RWPE2 (cell line): ENCODE data around the gene MPG.

Experiments used
- ATAC-seq: fragments of 200-7000 bp; cut with Tn5 transposase; 3 replicates; pipeline ENCODE4 v1.9.1; 2021; ENCODE audit warnings: low read depth
- DNase-seq: peaks from one replicate; pipeline ENCODE4 v3.0.0-alpha.2; 2020; ENCODE audit warnings: low spot score
- H3K27ac ChIP-seq: fragments of 450-650 bp; 2 replicates; pipeline ENCODE4 v1.5.1; 2017; ENCODE audit warnings: mild to moderate bottlenecking; ENCODE audit not compliant: poor library complexity, severe bottlenecking
- H3K27me3 ChIP-seq: fragments of 250-450 bp; sonication (Bioruptor Pico); 2 replicates; pipeline ENCODE4 v1.5.1; 2021; ENCODE audit warnings: mild to moderate bottlenecking, moderate library complexity; ENCODE audit not compliant: insufficient read depth, poor library complexity, severe bottlenecking
- H3K36me3 ChIP-seq: fragments of 250-450 bp; sonication (Bioruptor Pico); 2 replicates; pipeline ENCODE4 v1.5.1; 2020; ENCODE audit warnings: low read depth, mild to moderate bottlenecking, moderate library complexity
- H3K4me1 ChIP-seq: fragments of 250-450 bp; sonication (Bioruptor Pico); 2 replicates; pipeline ENCODE4 v1.5.1; 2021; ENCODE audit warnings: mild to moderate bottlenecking, moderate library complexity; ENCODE audit not compliant: insufficient read depth, poor library complexity, severe bottlenecking
- H3K4me3 ChIP-seq: fragments of 250-450 bp; sonication (Bioruptor Pico); 2 replicates; pipeline ENCODE4 v1.5.1; 2021; ENCODE audit warnings: mild to moderate bottlenecking, moderate library complexity; ENCODE audit not compliant: severe bottlenecking
- H3K9me3 ChIP-seq: fragments of 250-450 bp; sonication (Bioruptor Pico); 2 replicates; pipeline ENCODE4 v1.5.1; 2021; ENCODE audit warnings: mild to moderate bottlenecking, moderate library complexity; ENCODE audit not compliant: severe bottlenecking
- TF ChIP-seq, protein P1 (sequence below): fragments of 450-650 bp; IDR thresholded peaks from one replicate; pipeline ENCODE4 v1.5.1; 2017; ENCODE audit warnings: mild to moderate bottlenecking, moderate library complexity; ENCODE audit not compliant: poor library complexity, severe bottlenecking

Gene MPG

GRCh38 chr16:78444-79150, 572 bp downstream of the MPG start:
- 0 out of 3 replicates have a peak, but pooled peaks have one; percentile 3 for ATAC-seq
- Histone ChIP-seq H3K4me3 (peak overlapping the region; percentile 86), H3K4me1 (peaks cover 16% of the 10 kb centered on the region), H3K9me3 (no peaks in the 10 kb centered on the region), H3K36me3 (peaks cover 12% of the 10 kb centered on the region), H3K27ac (peak overlapping the region; percentile 88), H3K27me3 (no peaks in the 10 kb centered on the region)
- no peak for DNase-seq
- TF ChIP-seq, protein P1, sequence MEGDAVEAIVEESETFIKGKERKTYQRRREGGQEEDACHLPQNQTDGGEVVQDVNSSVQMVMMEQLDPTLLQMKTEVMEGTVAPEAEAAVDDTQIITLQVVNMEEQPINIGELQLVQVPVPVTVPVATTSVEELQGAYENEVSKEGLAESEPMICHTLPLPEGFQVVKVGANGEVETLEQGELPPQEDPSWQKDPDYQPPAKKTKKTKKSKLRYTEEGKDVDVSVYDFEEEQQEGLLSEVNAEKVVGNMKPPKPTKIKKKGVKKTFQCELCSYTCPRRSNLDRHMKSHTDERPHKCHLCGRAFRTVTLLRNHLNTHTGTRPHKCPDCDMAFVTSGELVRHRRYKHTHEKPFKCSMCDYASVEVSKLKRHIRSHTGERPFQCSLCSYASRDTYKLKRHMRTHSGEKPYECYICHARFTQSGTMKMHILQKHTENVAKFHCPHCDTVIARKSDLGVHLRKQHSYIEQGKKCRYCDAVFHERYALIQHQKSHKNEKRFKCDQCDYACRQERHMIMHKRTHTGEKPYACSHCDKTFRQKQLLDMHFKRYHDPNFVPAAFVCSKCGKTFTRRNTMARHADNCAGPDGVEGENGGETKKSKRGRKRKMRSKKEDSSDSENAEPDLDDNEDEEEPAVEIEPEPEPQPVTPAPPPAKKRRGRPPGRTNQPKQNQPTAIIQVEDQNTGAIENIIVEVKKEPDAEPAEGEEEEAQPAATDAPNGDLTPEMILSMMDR: no peak

- Histone ChIP-seq H3K36me3 (peaks cover 12% of the 10 kb centered on the region), H3K27ac (peak overlapping the region; percentile 88), H3K27me3 (no peaks in the 10 kb centered on the region), H3K4me1 (peaks cover 21% of the 10 kb centered on the region), H3K4me3 (no peak overlapping the region), H3K9me3 (no peaks in the 10 kb centered on the region)
- ATAC-seq: no peak
- TF ChIP-seq, protein P1: no peak
- no peak for DNase-seq
Observed at GRCh38 chr16:79151-80054, 1.4 kb downstream of the MPG start.

DNA sequence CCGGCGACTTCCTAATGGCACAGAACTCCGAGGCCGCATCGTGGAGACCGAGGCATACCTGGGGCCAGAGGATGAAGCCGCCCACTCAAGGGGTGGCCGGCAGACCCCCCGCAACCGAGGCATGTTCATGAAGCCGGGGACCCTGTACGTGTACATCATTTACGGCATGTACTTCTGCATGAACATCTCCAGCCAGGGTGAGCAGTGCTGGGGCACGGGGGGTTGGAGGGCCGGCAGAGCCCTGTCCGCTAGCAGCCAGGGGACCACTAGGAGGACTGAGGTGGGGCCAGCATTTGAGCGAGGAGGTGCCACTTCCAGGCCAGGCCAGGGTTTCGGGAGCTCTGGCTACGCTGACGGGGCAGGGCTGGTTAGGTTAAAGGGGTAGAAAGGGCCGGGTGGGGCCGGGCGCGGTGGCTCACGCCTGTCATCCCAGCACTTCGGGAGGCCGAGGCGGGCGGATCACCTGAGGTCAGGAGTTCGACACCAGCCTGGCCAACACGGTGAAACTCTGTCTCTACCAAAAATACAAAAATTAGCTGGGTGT, 5.1 kb downstream of the MPG start:
- H3K27me3 ChIP-seq: no peaks in the 10 kb centered on the region
- H3K4me1 ChIP-seq: peaks cover 20% of the 10 kb centered on the region
- H3K27ac ChIP-seq: no peak overlapping the region
- H3K9me3 ChIP-seq: no peaks in the 10 kb centered on the region
- no peak for DNase-seq
- TF ChIP-seq, protein P1: no peak
- peaks cover 40% of the 10 kb centered on the region for H3K36me3 ChIP-seq
- H3K4me3 ChIP-seq: no peak overlapping the region
- ATAC-seq: no peak

DNA sequence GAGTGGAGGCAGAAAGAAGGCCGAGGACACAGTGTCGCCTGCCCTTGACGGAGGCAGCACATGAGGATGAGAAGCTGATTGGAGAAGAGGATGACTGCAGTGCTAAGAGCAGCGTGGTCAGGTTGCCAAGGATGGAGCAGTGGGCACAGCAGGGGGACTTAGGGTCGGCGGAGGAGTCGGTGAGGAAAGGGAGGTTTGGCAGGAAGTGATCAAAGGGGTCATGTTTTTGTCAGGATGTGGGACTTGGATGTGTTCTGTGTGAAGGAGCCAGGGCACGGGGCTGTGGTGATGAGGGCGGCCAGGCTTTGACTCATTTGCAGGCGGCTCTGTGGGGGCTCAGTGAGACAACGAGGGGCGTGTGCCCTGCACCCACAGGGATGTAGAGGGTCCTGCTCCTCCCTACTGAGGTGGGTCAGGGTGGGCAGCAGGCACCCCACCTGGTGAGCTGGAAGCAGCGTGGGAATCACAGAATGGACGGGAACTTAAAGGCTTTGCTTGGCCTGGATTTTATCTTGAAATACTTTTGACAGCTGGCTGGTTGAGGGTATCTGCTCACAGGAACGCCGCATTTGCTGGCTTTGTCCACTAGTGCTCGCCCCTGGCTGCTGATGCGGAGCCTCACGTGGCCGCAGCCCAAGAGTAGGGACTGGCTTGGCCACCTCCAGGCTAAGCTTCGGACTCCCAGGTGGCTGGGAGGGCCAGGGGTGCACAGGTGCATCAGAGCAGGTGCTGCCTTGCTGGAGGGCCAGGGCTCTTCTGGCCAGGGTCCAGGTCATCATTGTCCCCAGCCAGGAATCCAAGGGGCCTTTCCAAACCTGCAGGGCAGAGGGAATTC, 6.0 kb downstream of the MPG start:
- H3K36me3 ChIP-seq: peaks cover 47% of the 10 kb centered on the region
- TF ChIP-seq, protein P1: no peak
- no peaks in the 10 kb centered on the region for H3K9me3 ChIP-seq
- no peaks in the 10 kb centered on the region for H3K27me3 ChIP-seq
- peaks cover 19% of the 10 kb centered on the region for H3K4me1 ChIP-seq
- H3K4me3 ChIP-seq: no peak overlapping the region
- no peak for DNase-seq
- H3K27ac ChIP-seq: peak overlapping the region; percentile 77
- ATAC-seq: no peak
